Sigmoid colon (tissue), 4 donors: ENCODE data around the gene GPC6.

Experiments used
- CTCF ChIP-seq, 4 experiments: fragments of 450-650 bp in 3 of 4; fragments of 200-600 bp in 1 of 4; IDR thresholded peaks; one replicate each; pipeline ENCODE4 v1.5.1; 2016 to 2019; ENCODE audit warnings: antibody characterized with exemption in 4 of 4, mild to moderate bottlenecking in 3 of 4, moderate library complexity in 2 of 4
- EP300 ChIP-seq, 4 donors: sonication (generic); formaldehyde crosslinking; IDR thresholded peaks; one replicate each; pipeline ENCODE4 v1.6.1; 2017; ENCODE audit warnings: antibody characterized with exemption in 4 of 4

GRCh38 chr13:94351292-94351990 lies 1124.8 kb downstream of the GPC6 start:
- TF ChIP-seq CTCF (IDR thresholded peaks at IDR 0.05) = no peak
- no peak for TF ChIP-seq EP300 (IDR thresholded peaks at IDR 0.05)
